Large intestine (tissue), 12 donors: ENCODE data around the gene CELA3A. TPM values are rescaled to one million over a fixed set of nuclear protein-coding genes. Genes with fewer than 3 reads are reported as not detected.

ENCODE experiments used
- DNase-seq, 2 donors: peaks; one replicate each; pipeline versions ENCODE4 v3.0.0 to v3.0.0-alpha.2; 2013
- H3K27ac ChIP-seq: one replicate; pipeline ENCODE4 v1.5.1; 2013; ENCODE audit warnings: low read length
- H3K27me3 ChIP-seq: 2 replicates; pipeline ENCODE4 v1.6.1; 2013; ENCODE audit warnings: low read length; ENCODE audit not compliant: control insufficient read depth, insufficient read depth
- H3K36me3 ChIP-seq: 2 replicates; pipeline ENCODE4 v1.6.1; 2013; ENCODE audit warnings: low read length; ENCODE audit not compliant: control insufficient read depth, insufficient read depth
- H3K4me1 ChIP-seq: one replicate; pipeline ENCODE4 v1.6.1; 2013; ENCODE audit warnings: low read length; ENCODE audit not compliant: control insufficient read depth, insufficient read depth
- H3K4me3 ChIP-seq: one replicate; pipeline ENCODE4 v1.5.1; 2013; ENCODE audit warnings: low read length
- H3K9me3 ChIP-seq: one replicate; pipeline ENCODE4 v1.6.1; 2013; ENCODE audit warnings: mild to moderate bottlenecking, low read depth, low read length, moderate library complexity; ENCODE audit not compliant: control insufficient read depth
- WGBS: methylation state at CpG from one replicate; pipeline ENCODE4 v1.1.5; 2013; ENCODE audit warnings: low lambda C conversion rate; ENCODE audit not compliant: insufficient coverage; 5-methylcytosine and 5-hydroxymethylcytosine counted together
- long read RNA-seq, 11 donors: transcript quantifications; one replicate each; lab custom pipeline, GENCODE V29; 2026
- polyA plus RNA-seq: library from polyadenylated mRNA; unstranded; fragments of 120-200 nt; gene quantifications from one replicate; pipeline ENCODE4 v1.2.1, GENCODE V29; 2013

CELA3A gene, protein sequence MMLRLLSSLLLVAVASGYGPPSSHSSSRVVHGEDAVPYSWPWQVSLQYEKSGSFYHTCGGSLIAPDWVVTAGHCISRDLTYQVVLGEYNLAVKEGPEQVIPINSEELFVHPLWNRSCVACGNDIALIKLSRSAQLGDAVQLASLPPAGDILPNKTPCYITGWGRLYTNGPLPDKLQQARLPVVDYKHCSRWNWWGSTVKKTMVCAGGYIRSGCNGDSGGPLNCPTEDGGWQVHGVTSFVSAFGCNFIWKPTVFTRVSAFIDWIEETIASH
- 0.25 TPM for polyA plus RNA-seq
- long read RNA-seq, donor 1: 0 reads
- long read RNA-seq, donor 2: 0 reads
- long read RNA-seq, donor 3: 0 reads
- long read RNA-seq, donor 4: 0 reads
- long read RNA-seq, donor 5: 0 reads
- long read RNA-seq, donor 6: 0 reads
- long read RNA-seq, donor 7: 0 reads
- long read RNA-seq, donor 8: 0 reads
- long read RNA-seq, donor 9: 0 reads
- long read RNA-seq, donor 10, partial matches to known transcripts: 0 of 1 reads
- long read RNA-seq, donor 10, other reads (novel, unspliced or antisense): 0 of 1 reads
- long read RNA-seq, donor 11: 0 reads

DNA sequence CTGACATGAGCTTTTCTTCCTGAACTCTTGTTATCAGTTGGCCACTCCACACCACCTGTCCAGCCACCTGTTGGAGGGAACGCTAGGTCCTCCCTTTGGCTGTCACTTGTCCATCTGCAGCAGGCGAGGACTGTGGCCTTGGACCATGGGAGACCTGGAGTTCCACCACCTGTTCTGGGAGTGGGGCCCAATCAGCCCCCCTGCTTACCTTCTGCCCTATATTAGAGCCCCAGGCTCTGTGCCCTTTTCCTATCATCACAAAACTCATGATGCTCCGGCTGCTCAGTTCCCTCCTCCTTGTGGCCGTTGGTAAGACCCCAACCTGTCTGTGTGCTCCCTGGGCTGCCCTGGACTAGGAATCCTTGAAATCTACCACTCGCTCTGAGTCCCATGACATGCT lies at the start of gene CELA3A:
Gene CELA3A, plus strand, starts transcription at position 249 of the 400 bp plus-strand sequence. Its CDS starts 18 bp downstream, at position 267.
- peaks cover 8% of the 10 kb centered on the region for H3K4me1 ChIP-seq
- 80% methylated on average over 1 of the region's 5 CpGs for WGBS
- no peaks in the 10 kb centered on the region for H3K27me3 ChIP-seq
- no peaks in the 10 kb centered on the region for H3K9me3 ChIP-seq
- no peak within 1 kb of the TSS for H3K4me3 ChIP-seq
- H3K36me3 ChIP-seq: no peaks in the 10 kb centered on the region
- DNase-seq: no peak
- H3K27ac ChIP-seq: no peak within 1 kb of the TSS

DNA sequence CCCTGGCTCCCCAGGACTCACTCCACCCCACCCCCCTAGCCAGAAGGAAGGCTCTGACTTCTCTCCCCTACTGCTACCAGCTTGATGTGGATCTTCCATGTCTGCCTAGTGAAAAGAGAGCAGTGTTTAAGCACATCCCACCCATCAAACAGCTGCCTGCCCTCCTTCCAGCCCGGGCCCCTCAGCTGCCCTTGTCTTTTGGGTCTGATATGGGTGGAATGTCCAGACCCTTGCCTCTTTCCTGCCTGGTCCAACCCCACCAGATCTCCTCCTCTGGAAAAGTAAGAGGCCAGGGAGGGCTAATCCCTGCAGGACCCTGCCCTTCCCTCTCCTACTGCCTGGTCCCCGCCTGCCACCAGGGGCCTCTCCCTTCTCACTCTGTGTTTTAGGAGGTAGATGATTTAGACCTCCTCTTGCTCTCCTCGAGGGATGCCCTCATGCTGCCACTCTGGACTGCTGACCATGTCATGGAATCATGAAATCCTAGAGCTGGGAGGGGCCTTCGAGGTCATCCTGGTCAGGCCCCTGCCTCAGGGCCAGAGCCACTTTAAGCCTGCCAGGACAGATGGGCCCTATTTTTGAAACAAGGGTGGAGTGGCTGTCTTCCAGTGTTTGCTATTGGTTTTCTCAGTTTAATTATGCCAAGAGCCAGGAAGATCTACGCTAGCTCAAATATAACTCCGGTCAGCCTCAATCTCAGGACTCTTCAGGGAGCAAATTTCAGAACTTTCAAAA lies 48.5 kb upstream of the CELA3A start:
- H3K27me3 ChIP-seq: no peaks in the 10 kb centered on the region
- no peaks in the 10 kb centered on the region for H3K9me3 ChIP-seq
- H3K27ac ChIP-seq: no peak overlapping the region
- H3K4me1 ChIP-seq: peaks cover 7% of the 10 kb centered on the region
- H3K36me3 ChIP-seq: no peaks in the 10 kb centered on the region
- WGBS: 100% methylated on average over 1 of the region's 6 CpGs
- H3K4me3 ChIP-seq: no peak overlapping the region
- no peak for DNase-seq

DNA sequence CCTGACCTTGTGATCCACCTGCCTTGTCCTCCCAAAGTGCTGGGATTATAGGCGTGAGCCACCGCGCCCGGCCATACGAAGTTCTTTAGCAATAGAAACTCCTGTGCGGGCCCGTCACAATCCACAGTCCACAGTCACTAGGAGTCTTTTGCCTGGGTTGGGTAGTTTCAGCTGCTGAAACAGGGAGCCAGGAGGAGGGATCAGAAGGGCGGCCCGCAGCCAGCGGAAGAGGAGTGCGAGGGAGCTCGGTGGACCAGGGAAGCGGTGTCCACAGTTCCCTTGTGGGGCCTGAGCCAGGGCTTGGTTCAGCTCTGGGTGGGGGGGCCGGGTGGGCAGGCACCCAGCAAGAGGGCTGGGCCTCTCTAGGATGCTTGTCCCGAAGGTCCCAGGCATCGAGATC lies 46.4 kb upstream of the CELA3A start:
- WGBS: no CpG with 5 or more reads among the region's 16 CpGs
- no peak for DNase-seq
- no peak overlapping the region for H3K4me3 ChIP-seq
- H3K9me3 ChIP-seq: no peaks in the 10 kb centered on the region
- peaks cover 7% of the 10 kb centered on the region for H3K4me1 ChIP-seq
- no peak overlapping the region for H3K27ac ChIP-seq
- H3K36me3 ChIP-seq: no peaks in the 10 kb centered on the region
- no peaks in the 10 kb centered on the region for H3K27me3 ChIP-seq

DNA sequence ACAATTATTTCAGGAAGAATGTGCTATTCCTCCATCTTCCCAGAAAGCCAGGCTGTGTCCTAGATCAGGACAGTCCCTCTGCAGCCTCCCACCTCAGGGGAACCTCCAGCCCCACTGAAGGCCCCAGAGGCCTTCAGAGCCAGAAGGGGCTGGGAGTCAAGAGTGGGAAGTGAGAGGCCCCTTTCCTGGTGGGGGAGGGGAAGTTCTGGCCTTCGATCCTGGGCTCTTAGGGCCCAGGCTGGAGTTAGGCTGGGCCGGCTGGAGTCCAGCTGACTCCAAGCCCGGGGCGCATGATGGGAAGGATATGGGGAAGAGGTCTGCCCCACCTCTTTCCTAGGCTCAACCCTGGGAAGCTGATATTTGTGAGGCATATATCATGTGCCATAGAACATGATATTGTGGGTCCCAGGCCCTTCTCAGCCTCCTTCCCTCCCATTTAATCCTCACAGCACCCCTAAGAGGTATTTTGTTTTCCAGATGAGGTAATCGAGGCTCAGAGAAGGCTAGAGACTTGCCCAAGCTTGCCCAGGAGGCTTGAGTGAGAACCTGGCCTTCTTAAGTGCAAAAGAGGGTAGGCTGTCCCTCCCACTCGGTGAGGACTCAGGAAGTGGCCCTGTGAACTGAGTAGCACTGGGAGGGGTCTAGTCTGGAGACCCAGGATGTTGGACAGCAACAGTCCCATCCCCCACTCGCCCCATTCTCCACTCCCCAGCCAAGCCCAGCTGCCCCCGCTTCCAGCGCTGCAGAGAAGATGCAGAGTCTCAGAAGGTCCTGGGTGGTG lies 45.8 kb upstream of the CELA3A start:
- Histone ChIP-seq H3K36me3 (no peaks in the 10 kb centered on the region), H3K4me1 (peaks cover 7% of the 10 kb centered on the region), H3K9me3 (no peaks in the 10 kb centered on the region), H3K27ac (no peak overlapping the region), H3K27me3 (no peaks in the 10 kb centered on the region), H3K4me3 (no peak overlapping the region)
- DNase-seq: peak in 1 of 2 donors; percentile 65
- WGBS: no CpG with 5 or more reads among the region's 9 CpGs

DNA sequence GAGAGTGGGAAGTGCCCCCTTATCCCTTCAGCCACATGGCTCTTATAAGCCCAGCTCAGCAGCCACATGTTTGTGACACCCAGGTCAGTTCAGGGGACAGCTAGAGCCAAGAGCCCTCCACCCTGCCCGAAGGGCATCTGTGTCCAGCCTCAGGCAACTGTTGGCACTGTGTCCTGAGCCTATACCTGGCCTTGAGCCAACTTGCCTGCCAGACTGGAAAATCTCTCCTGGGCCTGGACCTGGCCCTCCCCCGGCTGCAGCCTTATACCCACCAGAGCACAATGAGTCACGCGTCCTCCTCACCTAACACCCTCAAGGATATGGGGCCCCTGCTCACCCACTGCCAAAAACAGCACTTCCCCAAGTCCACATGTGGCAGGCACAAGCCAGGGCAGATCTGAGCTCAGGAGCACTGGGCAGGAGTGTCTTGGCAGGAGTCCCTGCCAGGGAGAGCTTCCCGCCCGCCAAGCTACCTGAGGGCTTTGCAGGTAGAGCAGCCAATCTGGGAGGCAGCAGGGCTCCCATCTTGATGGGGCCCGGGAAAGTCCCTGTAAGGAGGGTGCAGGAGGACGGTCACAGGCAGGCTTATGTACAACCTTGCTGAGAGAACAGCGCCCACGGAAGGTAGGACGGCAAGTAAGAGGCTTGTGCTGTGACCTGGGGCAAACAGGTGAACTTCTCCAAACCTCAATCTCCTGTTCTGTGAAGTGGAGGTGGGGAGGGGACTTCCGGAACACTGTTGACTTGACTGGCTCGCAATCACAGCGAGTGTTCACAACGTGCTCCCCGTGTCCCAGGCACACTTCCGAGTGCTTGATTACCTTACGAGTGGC lies 44.5 kb upstream of the CELA3A start:
- no peaks in the 10 kb centered on the region for H3K9me3 ChIP-seq
- no peak overlapping the region for H3K27ac ChIP-seq
- peaks cover 7% of the 10 kb centered on the region for H3K4me1 ChIP-seq
- DNase-seq: peak in 1 of 2 donors; percentile 49
- no peaks in the 10 kb centered on the region for H3K36me3 ChIP-seq
- H3K27me3 ChIP-seq: no peaks in the 10 kb centered on the region
- no peak overlapping the region for H3K4me3 ChIP-seq
- WGBS: 57% methylated on average over 3 of the region's 18 CpGs

DNA sequence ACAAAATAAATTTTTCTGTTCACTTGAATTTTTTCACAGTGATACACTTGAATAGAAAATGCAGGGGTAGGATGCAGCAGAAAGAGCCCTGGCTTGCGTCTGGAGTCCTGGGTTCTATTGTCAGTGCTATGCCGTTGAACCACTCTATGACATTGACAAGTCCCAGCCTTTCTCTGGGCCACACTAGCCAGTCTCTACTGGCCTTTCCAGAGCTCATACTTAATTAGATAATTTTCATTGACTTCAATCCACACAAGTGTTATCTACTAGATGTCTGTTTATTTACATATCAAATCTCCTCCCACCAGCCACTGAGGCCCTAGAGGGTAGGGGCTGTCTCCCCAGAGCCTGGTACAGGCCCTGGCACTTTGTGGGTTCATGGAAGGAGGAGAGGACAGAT lies 40.1 kb upstream of the CELA3A start:
- no peak overlapping the region for H3K27ac ChIP-seq
- no peak overlapping the region for H3K4me3 ChIP-seq
- WGBS: no CpG with 5 or more reads among the region's 2 CpGs
- H3K9me3 ChIP-seq: no peaks in the 10 kb centered on the region
- no peaks in the 10 kb centered on the region for H3K36me3 ChIP-seq
- no peak for DNase-seq
- H3K27me3 ChIP-seq: no peaks in the 10 kb centered on the region
- H3K4me1 ChIP-seq: peaks cover 9% of the 10 kb centered on the region

DNA sequence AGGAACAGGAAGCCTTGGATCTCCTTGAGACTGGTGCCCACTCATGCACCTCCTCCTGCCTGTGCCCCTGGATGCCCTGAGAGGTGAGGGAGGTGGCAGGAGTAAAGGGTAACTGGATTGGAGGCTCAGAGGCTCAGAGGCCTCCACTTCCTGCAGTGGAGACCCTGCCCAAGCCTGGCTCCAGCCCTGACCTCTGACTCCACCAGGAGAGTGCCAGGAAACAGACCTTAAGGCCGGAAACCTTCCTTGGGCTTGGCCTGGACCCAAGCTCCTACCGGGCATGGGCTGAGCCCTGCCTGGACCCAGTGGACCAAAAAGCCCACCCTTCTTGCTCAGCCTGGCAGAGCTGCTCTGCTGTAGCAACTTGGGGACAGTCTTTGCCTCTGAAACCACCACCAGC lies 39.7 kb upstream of the CELA3A start:
- H3K4me3 ChIP-seq: no peak overlapping the region
- no peak for DNase-seq
- H3K9me3 ChIP-seq: no peaks in the 10 kb centered on the region
- H3K36me3 ChIP-seq: no peaks in the 10 kb centered on the region
- H3K4me1 ChIP-seq: peaks cover 5% of the 10 kb centered on the region
- no peak overlapping the region for H3K27ac ChIP-seq
- H3K27me3 ChIP-seq: no peaks in the 10 kb centered on the region
- WGBS: no CpG with 5 or more reads among the region's 2 CpGs

DNA sequence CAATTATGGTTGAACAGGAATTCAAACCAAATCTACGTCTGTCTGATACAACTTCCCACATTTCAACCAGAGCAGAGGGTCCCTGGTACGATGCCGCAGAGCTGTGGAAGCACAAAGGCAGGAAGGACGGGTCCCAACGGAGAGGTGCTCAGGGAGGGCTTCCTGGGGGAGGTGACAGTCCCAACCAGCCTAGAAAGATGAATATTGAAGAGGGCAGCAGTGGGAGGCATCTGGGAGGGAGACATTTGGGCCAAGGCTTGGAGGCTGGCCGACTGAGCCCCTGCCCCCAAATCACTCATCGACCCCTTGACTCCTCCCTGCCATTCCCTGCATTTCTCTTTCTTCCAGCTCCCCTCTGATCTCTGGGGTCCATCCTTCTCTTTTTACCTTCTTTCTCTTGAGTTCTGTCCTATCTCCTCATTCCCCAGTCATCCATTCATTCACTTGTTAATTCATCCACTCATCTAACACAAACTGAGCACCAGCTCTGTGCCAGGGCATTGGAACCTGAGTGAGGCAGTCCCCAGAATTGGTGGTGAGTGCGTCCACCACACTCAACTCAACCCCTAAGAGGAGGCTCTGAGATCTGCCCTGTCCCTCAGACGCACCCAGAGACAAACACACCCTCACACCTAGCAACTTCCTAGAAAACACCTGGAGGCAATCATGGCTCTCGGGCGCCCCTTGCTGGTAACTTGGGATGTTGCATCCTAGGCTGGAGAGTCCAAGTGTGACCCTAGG lies 37.8 kb upstream of the CELA3A start:
- H3K27me3 ChIP-seq: no peaks in the 10 kb centered on the region
- peaks cover 2% of the 10 kb centered on the region for H3K4me1 ChIP-seq
- DNase-seq: peak; percentile 68 to 69
- no peak overlapping the region for H3K27ac ChIP-seq
- WGBS: 79% methylated on average over 2 of the region's 11 CpGs
- H3K9me3 ChIP-seq: no peaks in the 10 kb centered on the region
- no peak overlapping the region for H3K4me3 ChIP-seq
- H3K36me3 ChIP-seq: no peaks in the 10 kb centered on the region

DNA sequence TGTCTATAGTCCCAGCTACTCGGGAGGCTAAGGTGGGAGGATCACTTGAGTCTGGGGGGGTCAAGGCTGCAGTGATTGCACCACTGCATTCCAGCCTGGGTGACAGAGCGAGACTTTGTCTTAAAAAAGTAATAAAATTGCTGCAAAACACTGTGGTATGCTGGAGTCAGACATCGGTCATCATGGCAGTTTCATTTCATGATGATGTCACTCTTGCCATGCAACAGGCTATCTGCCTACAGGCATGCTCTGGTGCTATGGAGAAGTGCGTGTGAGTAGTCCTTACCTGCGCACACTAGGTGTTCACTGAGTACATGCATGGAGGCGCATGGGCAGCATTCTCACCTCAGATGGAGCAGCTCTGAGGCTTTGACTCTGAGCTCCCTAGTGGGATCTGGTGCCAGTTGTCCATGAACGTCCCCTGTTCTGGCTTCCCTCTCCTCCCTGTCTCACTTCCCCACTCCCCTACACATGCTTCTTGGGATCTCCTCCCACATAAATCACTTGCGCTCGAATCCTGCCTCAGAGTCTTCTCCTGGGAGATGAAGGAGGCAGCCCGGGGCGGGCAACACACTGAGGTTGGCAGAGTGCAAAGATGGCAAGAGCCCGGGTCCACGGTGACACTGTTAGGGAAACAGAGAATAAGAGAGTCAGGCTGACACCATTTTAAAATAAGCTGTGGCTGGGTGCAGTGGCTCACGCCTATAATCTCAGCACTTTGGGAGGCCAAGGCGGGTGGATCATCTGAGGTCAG lies 35.0 kb upstream of the CELA3A start:
- DNase-seq: no peak
- Histone ChIP-seq H3K4me3 (no peak overlapping the region), H3K27ac (no peak overlapping the region), H3K9me3 (no peaks in the 10 kb centered on the region), H3K27me3 (no peaks in the 10 kb centered on the region), H3K4me1 (peaks cover 2% of the 10 kb centered on the region), H3K36me3 (no peaks in the 10 kb centered on the region)
- WGBS: no CpG with 5 or more reads among the region's 15 CpGs
